Keratinocyte (primary cell): Measurements from ENCODE around the gene BCL2. TPM values are rescaled to one million over a fixed set of nuclear protein-coding genes. Genes with fewer than 3 reads are reported as not detected.

Source experiments
- DNase-seq: peaks from one replicate; pipeline ENCODE4 v3.0.0-alpha.2; 2011; ENCODE audit warnings: low read depth, missing footprints, low spot score
- FAIRE-seq: peaks from 2 replicates; lab custom pipeline; 2011; peaks lifted over from hg19 to GRCh38; lab: Jason Lieb, UNC
- H2AFZ ChIP-seq: 2 replicates; pipeline ENCODE4 v1.6.0; 2012; ENCODE audit warnings: low read length, control low read depth, inconsistent platforms; ENCODE audit not compliant: control insufficient read depth
- H3K27ac ChIP-seq: 2 replicates; pipeline ENCODE4 v1.5.1; 2011; ENCODE audit warnings: low read length; ENCODE audit not compliant: control insufficient read depth, insufficient read depth
- H3K27me3 ChIP-seq: 3 replicates; pipeline ENCODE4 v1.6.0; 2011; ENCODE audit warnings: low read length; ENCODE audit not compliant: control insufficient read depth, insufficient read depth; ENCODE audit errors: extremely low read depth
- H3K36me3 ChIP-seq, 2 experiments: 2 replicates in 1 of 2; 3 replicates in 1 of 2; pipeline ENCODE4 v1.5.1; 2011; ENCODE audit warnings: low read length in 2 of 2, mild to moderate bottlenecking in 1 of 2; ENCODE audit not compliant: control insufficient read depth in 2 of 2, insufficient read depth in 2 of 2; ENCODE audit errors: extremely low read depth in 1 of 2
- H3K4me1 ChIP-seq: 3 replicates; pipeline ENCODE4 v1.5.1; 2011; ENCODE audit warnings: low read length; ENCODE audit not compliant: control insufficient read depth, insufficient read depth; ENCODE audit errors: extremely low read depth
- H3K4me2 ChIP-seq: 3 replicates; pipeline ENCODE4 v1.6.0; 2011; ENCODE audit warnings: low read depth, low read length; ENCODE audit not compliant: control insufficient read depth, insufficient read depth; ENCODE audit errors: extremely low read depth
- H3K4me3 ChIP-seq, 3 experiments: fragments of 200-600 bp in 1 of 3; sonication (generic) in 1 of 3; 2 replicates in 2 of 3; 3 replicates in 1 of 3; pipeline ENCODE4 v1.5.1; 2011 to 2016; ENCODE audit warnings: low read length in 3 of 3, mild to moderate bottlenecking in 3 of 3, control low read depth in 2 of 3, inconsistent platforms in 1 of 3, low read depth in 1 of 3, mixed read lengths in 1 of 3, mixed run types in 1 of 3, moderate library complexity in 1 of 3; ENCODE audit not compliant: control insufficient read depth in 2 of 3, insufficient read depth in 2 of 3; ENCODE audit errors: extremely low read depth in 1 of 3
- H3K79me2 ChIP-seq: 2 replicates; pipeline ENCODE4 v1.6.0; 2012; ENCODE audit warnings: low read length; ENCODE audit not compliant: control insufficient read depth, insufficient read depth
- H3K9ac ChIP-seq: 3 replicates; pipeline ENCODE4 v1.6.0; 2011; ENCODE audit warnings: low read length; ENCODE audit not compliant: control insufficient read depth, insufficient read depth; ENCODE audit errors: extremely low read depth
- H3K9me1 ChIP-seq: 3 replicates; pipeline ENCODE4 v1.6.0; 2011; ENCODE audit warnings: low read length; ENCODE audit not compliant: control insufficient read depth, insufficient read depth; ENCODE audit errors: extremely low read depth
- H3K9me3 ChIP-seq: 2 replicates; pipeline ENCODE4 v1.5.1; 2012; ENCODE audit warnings: low read depth, low read length; ENCODE audit not compliant: control insufficient read depth
- H4K20me1 ChIP-seq: 3 replicates; pipeline ENCODE4 v1.6.0; 2011; ENCODE audit warnings: low read length; ENCODE audit not compliant: control insufficient read depth, insufficient read depth; ENCODE audit errors: extremely low read depth
- EZH2 ChIP-seq: IDR thresholded peaks from one replicate; pipeline ENCODE4 v1.6.1; 2012; ENCODE audit warnings: inconsistent platforms, mild to moderate bottlenecking, low read length, moderate library complexity
- dilution Hi-C: fragments of 300-500 bp; cut with MboI; formaldehyde crosslinking; loops from one replicate; pipeline ENCODE4 v1.7.0; 2020; ENCODE audit warnings: low sequenced_read_pairs; ENCODE audit not compliant: extremely low pct_ligation_motif_present
- polyA plus RNA-seq, 5 experiments: library from polyadenylated mRNA; depleted of rRNA in 3 of 5; stranded (reverse) in 3 of 5; stranded (forward) in 1 of 5; unstranded in 1 of 5; fragments of >200 nt; gene quantifications; 1 replicate in 1 of 5; 2 replicates in 3 of 5; 3 replicates in 1 of 5; pipeline versions ENCODE4 v1.2.1 to v1.2.3, GENCODE V29; 2011 to 2012; ENCODE audit warnings: missing spikeins in 2 of 5, low read depth in 1 of 5, low replicate concordance in 1 of 5
- TF ChIP-seq, protein P1 (sequence below), 3 experiments: IDR thresholded peaks in 1 of 3; conservative IDR thresholded peaks in 1 of 3; optimal IDR thresholded peaks in 1 of 3; 2 replicates in 2 of 3; 3 replicates in 1 of 3; pipeline versions ENCODE3 to v1.5.1; 2011; ENCODE audit warnings: low read length in 3 of 3, mild to moderate bottlenecking in 3 of 3, moderate library complexity in 2 of 3, control low read depth in 1 of 3, inconsistent platforms in 1 of 3; ENCODE audit not compliant: insufficient read depth in 2 of 3; ENCODE audit errors: extremely low read depth in 1 of 3

The BCL2 gene
- polyA plus RNA-seq, 1 donor (not counting 4 experiments of a cell fraction or from before 2014, with no cell fraction given): 0.30 TPM

DNA sequence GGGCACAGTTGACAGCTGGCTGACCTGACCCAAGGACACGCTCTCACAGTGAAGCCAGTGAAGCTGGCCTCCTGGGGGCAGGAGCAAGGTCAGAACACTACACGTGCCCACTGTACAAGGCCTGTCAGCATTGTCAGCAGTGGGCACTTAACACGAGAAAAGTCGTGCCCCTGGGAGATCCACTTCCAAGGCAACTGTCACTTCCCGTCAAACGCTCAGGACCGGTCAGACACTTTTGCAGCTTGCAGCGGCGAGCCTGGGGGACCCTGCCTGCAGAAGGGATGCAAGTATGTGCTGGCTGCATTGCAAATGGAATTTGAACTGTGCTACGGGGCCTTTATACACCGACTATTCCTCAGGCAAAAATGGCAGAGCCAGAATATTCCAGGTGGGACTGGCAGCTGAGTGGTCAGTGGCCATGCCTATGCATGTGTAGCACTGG lies 176.2 kb downstream of the BCL2 start:
- Histone ChIP-seq H4K20me1 (no peaks in the 10 kb centered on the region), H3K36me3 (no peaks in the 10 kb centered on the region), H3K9me3 (no peaks in the 10 kb centered on the region), H3K4me3 (no peak overlapping the region), H3K79me2 (no peaks in the 10 kb centered on the region), H3K27me3 (peaks cover 6% of the 10 kb centered on the region), H3K27ac (no peak overlapping the region), H3K4me2 (no peak overlapping the region), H2AFZ (no peak overlapping the region), H3K9ac (no peak overlapping the region), H3K4me1 (no peaks in the 10 kb centered on the region), H3K9me1 (no peaks in the 10 kb centered on the region)
- no peak for TF ChIP-seq EZH2
- TF ChIP-seq, protein P1, sequence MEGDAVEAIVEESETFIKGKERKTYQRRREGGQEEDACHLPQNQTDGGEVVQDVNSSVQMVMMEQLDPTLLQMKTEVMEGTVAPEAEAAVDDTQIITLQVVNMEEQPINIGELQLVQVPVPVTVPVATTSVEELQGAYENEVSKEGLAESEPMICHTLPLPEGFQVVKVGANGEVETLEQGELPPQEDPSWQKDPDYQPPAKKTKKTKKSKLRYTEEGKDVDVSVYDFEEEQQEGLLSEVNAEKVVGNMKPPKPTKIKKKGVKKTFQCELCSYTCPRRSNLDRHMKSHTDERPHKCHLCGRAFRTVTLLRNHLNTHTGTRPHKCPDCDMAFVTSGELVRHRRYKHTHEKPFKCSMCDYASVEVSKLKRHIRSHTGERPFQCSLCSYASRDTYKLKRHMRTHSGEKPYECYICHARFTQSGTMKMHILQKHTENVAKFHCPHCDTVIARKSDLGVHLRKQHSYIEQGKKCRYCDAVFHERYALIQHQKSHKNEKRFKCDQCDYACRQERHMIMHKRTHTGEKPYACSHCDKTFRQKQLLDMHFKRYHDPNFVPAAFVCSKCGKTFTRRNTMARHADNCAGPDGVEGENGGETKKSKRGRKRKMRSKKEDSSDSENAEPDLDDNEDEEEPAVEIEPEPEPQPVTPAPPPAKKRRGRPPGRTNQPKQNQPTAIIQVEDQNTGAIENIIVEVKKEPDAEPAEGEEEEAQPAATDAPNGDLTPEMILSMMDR (optimal IDR thresholded peaks at IDR 0.05 in 1 of 3, IDR thresholded peaks at IDR 0.05 in 1 of 3, conservative IDR thresholded peaks at IDR 0.05 in 1 of 3; ENCODE audit: extremely low read depth in 1 of 3, insufficient read depth in 2 of 3, low read length in 3 of 3): no peak
- dilution Hi-C loops: no loop called here
- no peak for DNase-seq
- FAIRE-seq: no peak

DNA sequence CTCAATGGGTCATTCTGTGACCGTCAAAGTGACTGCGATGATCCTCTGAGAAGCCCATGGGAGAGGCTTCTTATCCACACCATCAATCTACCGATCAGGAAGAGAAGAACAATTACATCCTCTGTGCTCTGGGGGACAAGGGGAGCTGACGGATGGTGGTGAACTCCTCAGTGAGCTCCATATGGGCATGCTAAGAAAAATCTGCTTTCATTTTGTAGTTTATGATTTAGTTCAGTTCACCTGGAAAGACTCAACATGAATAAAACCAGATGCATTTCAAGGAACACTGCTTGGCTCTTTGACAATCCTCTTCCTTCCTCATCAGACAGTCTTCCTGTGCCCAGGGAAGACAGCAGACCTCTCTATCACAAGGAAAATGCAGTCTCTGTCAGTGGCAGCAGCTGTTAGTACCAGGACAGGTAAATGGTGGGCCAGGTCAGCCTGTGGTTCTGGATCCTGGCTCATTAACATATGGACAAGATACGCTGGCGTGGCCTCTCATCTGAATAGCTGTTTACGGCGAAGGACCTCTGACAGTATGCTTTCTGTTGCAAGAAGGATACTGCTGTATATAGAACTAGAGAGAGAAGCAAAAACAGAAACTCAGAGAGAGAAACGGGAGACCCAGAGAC lies 176.9 kb downstream of the BCL2 start:
- no peak overlapping the region for H3K4me3 ChIP-seq
- DNase-seq (no peak), FAIRE-seq (no peak)
- TF ChIP-seq, protein P1 (optimal IDR thresholded peaks at IDR 0.05 in 1 of 3, IDR thresholded peaks at IDR 0.05 in 1 of 3, conservative IDR thresholded peaks at IDR 0.05 in 1 of 3; ENCODE audit: extremely low read depth in 1 of 3, insufficient read depth in 2 of 3, low read length in 3 of 3): no peak
- TF ChIP-seq EZH2: no peak
- H3K9me3 ChIP-seq: no peaks in the 10 kb centered on the region
- H3K36me3 ChIP-seq: no peaks in the 10 kb centered on the region
- no peaks in the 10 kb centered on the region for H3K9me1 ChIP-seq
- H3K4me1 ChIP-seq: no peaks in the 10 kb centered on the region
- H3K4me2 ChIP-seq: no peak overlapping the region
- no peaks in the 10 kb centered on the region for H4K20me1 ChIP-seq
- H3K9ac ChIP-seq: no peak overlapping the region
- H3K79me2 ChIP-seq: no peaks in the 10 kb centered on the region
- H3K27ac ChIP-seq: no peak overlapping the region
- peaks cover 6% of the 10 kb centered on the region for H3K27me3 ChIP-seq
- dilution Hi-C loops: no loop called here
- no peak overlapping the region for H2AFZ ChIP-seq
